ENCODE data around the gene NGFR. TPM values are rescaled to one million over a fixed set of nuclear protein-coding genes. Genes with fewer than 3 reads are reported as not detected.
A peak's percentile ranks its signal among the peaks of the same experiment; 100 is the strongest.

NGFR gene
- total RNA-seq, 1 experiment from 2014 or later = 11.3 TPM

- no peak for DNase-seq (ENCODE audit: low spot score)
- no peak for ATAC-seq
- Mint-ChIP-seq H3K4me3 (no peak overlapping the region), H3K36me3 (no peaks in the 10 kb centered on the region), H3K27ac (no peak overlapping the region), H3K9me3 (no peaks in the 10 kb centered on the region), H3K27me3 (ENCODE audit: low read depth) (peaks cover 13% of the 10 kb centered on the region; the same call in 1 of the 2 replicates), H3K4me1 (peaks cover 50% of the 10 kb centered on the region)
- CTCF ChIA-PET = interaction anchor here (1.3 to 13.5 kb wide), 3 partner anchors 8 to 51 kb away, joined by 4 to 199 read pairs (median 55); partner anchors contain the start of gene NGFR
- TF ChIP-seq NR2C2 (CRISPR knock-in tag; IDR thresholded peaks at IDR 0.05) = no peak
- TF ChIP-seq FOXP4 (CRISPR knock-in tag; IDR thresholded peaks at IDR 0.05) = no peak
- no peak for TF ChIP-seq ZNF396 (CRISPR knock-in tag; IDR thresholded peaks at IDR 0.05; ENCODE audit: borderline replicate concordance)
- TF ChIP-seq GRHL2 (CRISPR knock-in tag; IDR thresholded peaks at IDR 0.05; ENCODE audit: insufficient replicate concordance, severe bottlenecking) = no peak
- no peak for TF ChIP-seq KAT7 (CRISPR knock-in tag; IDR thresholded peaks at IDR 0.05; ENCODE audit: borderline replicate concordance)
- TF ChIP-seq ZNF232 (CRISPR knock-in tag; IDR thresholded peaks at IDR 0.05) = no peak
- no peak for TF ChIP-seq ATF1 (CRISPR knock-in tag; IDR thresholded peaks at IDR 0.05)
- no peak for TF ChIP-seq TP53 (CRISPR knock-in tag; IDR thresholded peaks at IDR 0.05)
- TF ChIP-seq RORB (CRISPR knock-in tag; IDR thresholded peaks at IDR 0.05) = no peak
- no peak for TF ChIP-seq GTF2I (CRISPR knock-in tag; conservative IDR thresholded peaks at IDR 0.05)
- TF ChIP-seq USF1 (CRISPR knock-in tag; IDR thresholded peaks at IDR 0.05) = no peak
- TF ChIP-seq ESRRA (CRISPR knock-in tag; IDR thresholded peaks at IDR 0.05; ENCODE audit: borderline replicate concordance) = no peak
- POLR2A ChIA-PET = no interaction called here
These were observed 10.8 kb downstream of the NGFR start for GRCh38 chr17:49505854-49506253.

- H3K36me3 Mint-ChIP-seq = no peaks in the 10 kb centered on the region
- no peak for ATAC-seq
- CTCF ChIA-PET = interaction anchor here (3.5 to 13.5 kb wide), 3 partner anchors 10 to 70 kb away, joined by 22 to 199 read pairs (median 55); partner anchors contain the start of gene NGFR
- POLR2A ChIA-PET = no interaction called here
- DNase-seq (ENCODE audit: low spot score) = no peak
- no peak overlapping the region for H3K27ac Mint-ChIP-seq
- no peak overlapping the region for H3K4me3 Mint-ChIP-seq
- H3K27me3 Mint-ChIP-seq (ENCODE audit: low read depth) = peaks cover 12% of the 10 kb centered on the region; the same call in 1 of the 2 replicates
- H3K9me3 Mint-ChIP-seq = no peaks in the 10 kb centered on the region
- peaks cover 54% of the 10 kb centered on the region for H3K4me1 Mint-ChIP-seq
- TF ChIP-seq NR1H2 (CRISPR knock-in tag; IDR thresholded peaks at IDR 0.05) (no peak), CREB1 (CRISPR knock-in tag; IDR thresholded peaks at IDR 0.05) (no peak), CTCF (IDR thresholded peaks at IDR 0.05) (no peak), ZNF263 (CRISPR knock-in tag; IDR thresholded peaks at IDR 0.05; ENCODE audit: low read depth) (no peak), RELA (CRISPR knock-in tag; IDR thresholded peaks at IDR 0.05; ENCODE audit: borderline replicate concordance) (0 out of 2 replicates have a peak, but pooled peaks have one; percentile 42), MLX (CRISPR knock-in tag; IDR thresholded peaks at IDR 0.05) (no peak), GRHL2 (CRISPR knock-in tag; IDR thresholded peaks at IDR 0.05; ENCODE audit: insufficient replicate concordance, severe bottlenecking) (no peak), SMAD4 (CRISPR knock-in tag; IDR thresholded peaks at IDR 0.05) (no peak), IRF1 (CRISPR knock-in tag; IDR thresholded peaks at IDR 0.05) (0 out of 2 replicates have a peak, but pooled peaks have one; percentile 31), E2F4 (CRISPR knock-in tag; IDR thresholded peaks at IDR 0.05; ENCODE audit: borderline replicate concordance, low read depth) (no peak), AR (CRISPR knock-in tag; IDR thresholded peaks at IDR 0.05) (no peak)
These were observed 11.2 kb downstream of the NGFR start for GRCh38 chr17:49506282-49506681.

Measured in WTC11 (cell line).